Measurements from ENCODE around the gene NR3C1.

The NR3C1 gene

DNA sequence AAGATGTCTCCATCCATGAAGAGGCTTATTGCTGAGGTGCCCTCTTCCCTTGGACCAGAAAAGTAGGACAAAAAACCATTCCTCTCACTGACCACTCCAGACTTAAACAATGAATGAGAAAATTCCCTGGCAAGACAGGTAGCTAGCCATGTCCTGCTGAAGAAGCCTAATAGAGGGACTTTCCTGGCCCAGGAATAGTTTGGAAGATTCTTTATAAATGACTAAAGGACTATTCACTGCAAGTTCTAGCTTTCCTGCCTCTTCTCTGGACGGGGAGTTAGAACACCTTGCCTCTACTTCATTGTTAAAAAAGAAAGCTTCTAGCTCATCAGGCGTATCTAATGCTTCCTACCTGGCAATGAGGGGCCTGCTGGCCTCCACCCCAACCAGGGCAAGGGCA is 153.6 kb downstream of the NR3C1 start:
- DNase-seq, result no peak

DNA sequence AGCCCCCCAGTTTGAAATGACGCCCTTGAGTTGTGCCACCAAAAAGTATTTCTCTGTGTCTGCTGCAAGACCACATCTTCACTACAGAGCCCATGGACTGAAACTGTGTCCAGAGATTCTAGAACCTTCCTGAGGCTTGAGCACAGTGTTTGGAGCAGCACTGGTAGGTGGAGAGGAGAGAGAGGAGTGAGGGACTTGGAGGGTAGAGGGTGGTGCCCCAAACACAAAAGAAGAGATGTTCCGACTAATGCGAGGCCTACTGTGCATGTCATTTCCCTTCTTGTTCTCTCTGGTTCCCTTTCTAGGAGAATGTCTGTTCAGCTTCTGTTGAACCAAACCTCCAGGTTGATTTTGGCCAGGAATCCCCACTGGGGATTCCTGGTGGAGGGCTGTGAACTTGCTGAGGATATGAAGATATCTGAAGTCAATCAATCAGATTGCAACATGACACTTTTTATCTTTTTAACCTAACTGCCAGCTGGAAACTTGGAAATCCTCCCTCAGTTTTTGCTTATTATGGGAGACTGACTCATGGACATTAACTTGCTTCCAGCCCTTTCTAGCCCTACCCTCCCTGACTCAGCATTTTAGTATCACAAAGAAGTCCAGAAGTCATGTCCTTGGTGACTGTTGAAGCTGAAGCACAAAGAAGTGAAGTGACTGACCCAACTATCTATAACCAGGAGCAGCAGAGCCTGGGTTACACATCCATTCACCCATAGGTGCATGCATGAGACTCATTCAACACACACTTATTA is 154.5 kb downstream of the NR3C1 start:
- no peak for DNase-seq

DNA sequence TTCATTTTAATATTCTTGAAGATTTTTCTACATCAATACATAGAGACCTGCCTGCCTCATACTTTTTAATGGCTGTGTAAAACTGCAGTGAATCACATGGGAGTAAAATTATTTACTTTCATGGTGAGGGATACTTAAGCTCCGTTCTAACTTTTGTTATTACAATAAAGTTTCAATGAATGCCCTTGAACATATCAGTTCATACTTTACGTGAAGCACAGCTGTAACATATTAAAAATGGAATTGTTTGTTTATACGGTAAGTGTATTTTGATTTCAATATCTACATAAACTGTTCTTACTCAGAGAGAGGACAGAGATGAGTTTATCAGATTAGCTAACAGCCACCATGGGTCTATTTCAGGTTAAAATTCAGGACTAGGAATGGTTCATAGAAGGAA is 155.1 kb downstream of the NR3C1 start:
- DNase-seq, result no peak

DNA sequence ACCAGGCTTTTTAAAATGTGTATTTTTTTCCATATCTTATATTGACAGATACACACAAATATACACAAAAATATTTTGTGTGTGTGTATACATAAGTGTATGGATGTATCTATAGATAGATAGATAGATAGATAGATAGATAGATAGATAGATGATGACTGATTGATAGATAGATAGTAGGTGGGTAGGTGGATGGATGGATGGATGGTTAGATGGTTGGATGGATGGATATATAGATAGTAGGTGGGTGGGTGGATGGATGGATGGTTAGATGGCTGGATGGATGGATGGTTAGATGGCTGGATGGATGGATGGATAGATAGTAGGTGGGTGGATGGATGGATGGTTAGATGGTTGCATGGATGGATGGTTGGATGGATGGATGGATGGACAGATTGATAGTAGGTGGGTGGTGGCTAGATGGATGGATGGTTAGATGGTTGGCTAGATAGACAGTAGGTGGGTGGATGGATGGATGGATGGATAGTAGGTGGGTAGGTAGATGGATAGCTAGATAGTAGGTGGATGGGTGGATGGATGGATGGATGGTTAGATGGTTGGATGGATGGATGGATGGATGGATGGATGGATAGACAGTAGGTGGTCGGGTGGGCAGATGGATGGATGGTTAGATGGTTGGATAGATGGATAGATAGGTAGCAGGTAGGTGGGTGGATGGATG is 156.2 kb downstream of the NR3C1 start:
- no peak for DNase-seq

DNA sequence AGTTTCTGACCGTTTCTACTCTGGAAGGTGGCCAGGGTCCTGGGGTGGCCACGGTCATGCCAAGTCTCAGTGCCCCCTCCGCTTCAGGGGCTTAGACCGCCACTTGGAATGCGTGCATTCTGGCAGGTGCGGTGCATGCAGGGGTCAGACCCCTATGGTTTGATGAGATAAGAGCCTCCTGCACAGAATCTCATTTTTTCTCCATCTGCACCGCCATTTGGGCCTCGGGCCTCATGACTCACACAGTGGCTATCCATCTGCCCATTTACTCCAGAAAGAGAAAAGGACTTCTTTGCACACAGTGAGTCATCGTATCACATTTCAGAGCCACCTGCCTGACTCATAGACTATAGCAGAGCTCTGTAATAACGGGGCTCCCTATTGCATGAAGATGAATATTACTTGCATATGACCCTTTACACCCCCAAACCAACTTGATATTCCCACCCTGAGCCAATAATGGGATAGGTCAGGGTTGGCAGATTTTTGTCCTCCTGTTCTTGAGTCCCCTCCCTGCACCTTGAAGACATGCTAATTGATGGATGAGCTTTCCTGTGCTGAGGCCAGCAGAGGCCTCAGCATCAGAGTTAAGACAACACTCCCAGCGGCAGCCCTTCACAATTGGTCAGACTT is 157.4 kb downstream of the NR3C1 start:
- DNase-seq, result no peak

DNA sequence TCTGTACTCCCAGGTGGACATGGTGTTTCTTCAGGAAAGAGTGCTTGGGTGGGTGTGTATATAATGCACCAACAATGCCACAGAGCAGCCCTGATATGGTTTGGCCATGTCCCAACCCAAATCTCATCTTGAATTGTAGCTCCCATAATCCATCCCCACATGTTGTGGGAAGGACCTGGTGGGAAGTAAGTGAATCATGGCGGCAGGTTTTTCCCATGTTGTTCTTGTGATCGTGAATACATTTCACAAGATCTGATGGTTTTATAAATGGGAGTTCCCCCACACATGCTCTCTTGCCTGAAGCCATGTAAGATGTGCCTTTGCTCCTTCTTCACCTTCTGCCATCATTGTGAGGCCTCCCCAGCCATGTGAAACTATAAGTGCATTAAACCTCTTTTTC is 158.5 kb downstream of the NR3C1 start:
- DNase-seq, result no peak

DNA sequence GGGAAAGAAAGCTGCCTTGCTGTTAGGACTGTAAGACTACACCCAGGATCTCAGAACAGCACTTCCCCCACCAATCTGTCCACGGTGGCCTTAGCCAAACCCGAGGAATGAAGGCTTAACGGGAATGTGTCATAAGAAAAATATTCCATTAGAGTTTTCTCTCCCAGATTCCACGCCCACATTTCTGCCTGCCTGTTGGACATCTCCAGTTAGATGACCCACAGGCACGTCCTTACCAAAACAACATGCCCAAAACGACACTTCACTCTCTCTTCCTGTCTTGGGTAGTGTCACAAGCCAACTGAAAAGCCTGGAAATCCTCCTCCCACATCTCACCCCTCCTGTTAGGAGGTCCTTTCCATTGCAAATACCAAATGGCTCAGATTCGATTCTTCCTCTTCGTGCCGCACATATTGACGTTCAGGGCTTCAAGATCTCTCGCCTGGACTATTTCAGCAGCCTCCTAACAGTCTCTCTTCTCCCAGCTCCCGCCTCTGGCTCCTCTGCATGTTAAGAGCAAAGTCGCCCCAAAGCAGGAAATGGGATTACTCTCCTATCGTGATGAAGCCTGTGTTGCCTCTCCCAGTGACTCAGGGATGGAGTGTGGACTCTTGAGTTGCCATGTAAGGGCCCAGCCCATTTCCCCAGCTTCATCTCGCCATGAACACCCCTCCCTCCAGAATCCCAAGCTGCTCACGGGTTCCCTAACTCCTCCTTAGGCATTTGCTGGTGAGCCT is 159.3 kb downstream of the NR3C1 start:
- DNase-seq, result no peak

DNA sequence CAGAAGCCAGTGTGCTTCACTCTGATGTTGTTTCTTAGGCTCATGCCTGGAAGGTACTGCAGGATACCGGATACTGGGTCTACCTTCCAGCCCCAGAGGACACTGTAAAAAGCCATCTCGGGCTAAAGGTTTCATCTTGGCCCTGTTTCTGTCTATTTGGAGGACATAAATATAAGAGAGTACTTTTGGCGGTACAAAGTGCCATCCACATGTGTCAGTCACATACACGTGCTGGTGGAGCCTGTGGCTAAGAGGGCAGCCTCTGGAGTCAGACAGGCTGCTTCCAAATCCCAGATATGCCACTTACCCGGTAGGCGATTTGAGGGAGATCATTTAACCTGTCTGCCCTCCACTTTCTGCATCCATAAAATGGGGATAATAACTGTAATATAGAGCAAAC is 160.4 kb downstream of the NR3C1 start:
- DNase-seq, result no peak

DNA sequence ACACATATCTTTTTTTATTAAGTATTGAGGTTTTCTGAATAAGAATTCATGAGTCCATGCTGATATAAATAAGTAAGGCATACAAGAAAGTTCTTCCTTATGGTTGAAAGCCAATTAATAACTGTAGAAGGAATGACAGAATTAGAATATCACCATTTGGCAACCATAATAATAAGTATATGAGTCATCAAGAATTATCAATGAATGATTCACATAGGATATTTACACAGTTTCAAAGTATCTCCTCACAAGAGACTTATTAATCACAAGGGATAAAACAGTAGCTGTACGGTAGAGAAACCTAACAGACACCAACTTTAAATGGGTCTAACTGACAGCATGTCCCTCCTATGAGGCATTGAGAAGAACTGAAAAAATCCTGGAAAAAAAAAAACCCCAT is 161.6 kb downstream of the NR3C1 start:
- DNase-seq, result no peak

DNA sequence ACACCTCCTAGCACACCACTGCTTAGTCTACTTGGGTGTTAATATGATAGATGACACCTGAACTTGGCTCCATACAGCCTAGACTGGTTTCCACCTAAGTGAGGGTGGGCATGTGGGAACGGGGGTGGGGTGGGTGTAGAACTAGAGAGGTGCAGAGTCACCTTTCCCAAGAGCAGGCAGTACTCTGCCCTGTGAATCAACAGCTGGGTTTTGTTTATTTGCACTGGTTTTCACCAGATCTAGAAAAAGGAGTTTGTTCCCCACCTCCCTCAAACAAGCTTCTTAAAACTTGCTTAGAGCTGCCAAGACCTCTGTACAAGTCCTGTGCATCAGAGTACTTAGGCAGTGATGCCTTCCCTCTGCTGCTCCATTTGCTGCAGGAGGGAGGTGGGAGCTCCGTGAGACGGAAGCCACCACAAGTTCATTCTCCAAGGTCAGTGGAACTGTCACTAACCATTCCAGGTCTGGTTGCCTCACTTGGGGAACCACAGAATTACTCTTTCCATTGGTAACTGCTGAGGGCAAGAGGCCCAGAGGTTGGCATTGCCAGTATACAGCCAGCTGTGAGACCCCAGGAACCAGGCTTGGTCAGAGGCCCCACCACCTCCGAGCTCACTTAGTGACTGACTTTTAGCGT is 163.5 kb downstream of the NR3C1 start:
- DNase-seq, result no peak

DNA sequence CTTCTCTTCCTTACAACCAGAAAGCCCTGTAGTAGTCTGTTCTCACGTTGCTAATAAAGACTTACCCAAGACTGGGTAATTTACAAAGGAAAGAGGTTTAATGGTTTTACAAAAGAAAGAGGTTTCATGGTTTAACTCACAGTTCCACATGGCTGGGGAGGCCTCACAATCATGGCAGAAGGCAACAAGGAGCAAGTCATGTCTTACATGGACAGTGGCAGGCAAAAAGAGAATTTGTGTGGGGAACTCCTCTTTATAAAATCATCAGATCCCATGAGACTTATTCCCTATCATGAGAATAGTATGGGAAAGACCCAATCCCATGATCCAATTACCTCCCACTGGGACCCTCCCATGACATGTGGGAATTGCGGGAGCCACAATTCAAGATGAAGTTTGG is 164.9 kb downstream of the NR3C1 start:
- no peak for DNase-seq

DNA sequence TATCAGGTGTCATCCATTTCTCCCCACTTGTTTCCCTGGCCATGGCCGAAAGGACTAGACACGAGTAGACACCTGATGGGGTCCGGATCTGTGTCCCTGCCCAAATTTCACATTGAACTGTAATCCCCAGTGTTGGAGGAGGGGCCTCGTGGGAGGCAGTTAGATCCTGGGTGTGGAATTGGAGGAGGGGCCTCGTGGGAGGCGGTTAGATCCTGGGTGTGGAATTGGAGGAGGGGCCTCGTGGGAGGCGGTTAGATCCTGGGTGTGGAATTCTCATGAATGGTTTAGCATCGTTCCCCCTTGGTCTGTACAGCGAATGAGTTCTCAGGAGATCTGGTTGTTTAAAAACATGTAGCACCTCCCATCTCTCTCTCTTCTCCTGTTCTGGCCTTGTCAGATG is 165.8 kb downstream of the NR3C1 start:
- no peak for DNase-seq

DNA sequence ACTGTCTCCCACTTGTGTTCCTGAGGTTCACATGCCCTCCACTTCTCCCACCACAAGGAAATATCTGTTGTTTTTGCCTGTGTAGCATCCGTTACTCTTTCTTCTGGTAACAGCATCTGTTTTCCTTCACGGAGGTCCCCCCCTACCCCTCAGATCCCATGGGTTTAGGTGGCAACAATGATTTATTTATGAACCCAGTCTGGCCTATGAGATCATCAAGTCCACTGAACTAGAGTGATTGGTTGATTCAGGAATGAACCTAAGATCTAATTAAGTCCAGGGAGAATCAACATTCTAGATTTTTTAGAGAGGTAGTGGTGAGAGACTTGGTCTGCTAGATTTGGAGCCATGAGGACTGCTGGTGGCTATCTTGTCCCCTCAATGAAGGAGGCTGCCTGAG is 166.8 kb downstream of the NR3C1 start:
- DNase-seq, result no peak

DNA sequence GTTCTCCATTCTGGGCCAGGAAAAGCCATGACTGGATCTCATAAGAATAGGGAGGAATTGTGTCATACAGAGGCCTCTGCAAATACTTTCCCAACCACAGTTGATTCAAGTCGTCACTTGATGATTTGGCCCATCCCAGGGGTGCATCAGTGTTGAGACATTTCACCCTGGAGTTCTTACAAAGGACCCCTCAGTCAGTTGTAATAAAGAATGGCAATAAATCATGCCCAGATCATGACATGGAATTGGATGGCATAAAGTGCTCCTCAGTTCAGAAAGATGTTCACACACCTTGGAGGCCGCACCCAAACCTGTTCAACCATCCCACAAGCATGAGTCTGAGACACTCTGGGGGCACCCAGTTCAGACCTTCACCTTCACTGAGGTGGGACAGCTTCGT is 168.1 kb downstream of the NR3C1 start:
- no peak for DNase-seq

DNA sequence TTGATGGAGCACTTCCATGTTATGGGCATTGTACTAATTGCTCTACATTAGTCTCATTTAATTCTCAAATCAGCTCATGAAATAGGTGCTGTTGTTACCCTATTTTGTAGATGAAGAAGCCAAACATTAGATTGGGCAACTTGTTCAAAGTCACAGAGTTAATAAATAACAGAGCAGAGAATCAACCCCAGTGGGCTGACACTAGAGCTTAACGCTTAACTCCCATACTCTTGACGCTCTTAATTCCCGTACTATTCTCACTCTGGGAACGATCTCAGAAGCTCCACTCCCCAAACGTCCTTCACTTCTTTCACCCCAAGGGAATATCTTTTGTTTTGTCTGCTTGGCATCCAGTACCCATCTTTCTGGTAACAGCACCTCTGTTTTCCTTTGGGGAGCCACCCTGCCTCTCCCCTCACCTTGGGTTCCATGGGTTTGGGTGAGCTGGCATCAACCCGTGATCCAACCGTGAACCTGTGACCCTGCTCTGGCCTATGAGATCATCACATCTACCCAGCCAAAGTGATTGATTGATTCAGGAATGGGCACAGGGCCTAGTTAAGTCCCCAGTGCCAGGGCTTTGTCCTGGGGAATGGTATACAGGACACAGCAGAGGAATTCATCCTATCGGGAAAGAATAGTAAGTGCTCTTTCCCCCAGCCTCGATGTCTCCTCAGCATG is 169.2 kb downstream of the NR3C1 start:
- DNase-seq, result no peak

DNA sequence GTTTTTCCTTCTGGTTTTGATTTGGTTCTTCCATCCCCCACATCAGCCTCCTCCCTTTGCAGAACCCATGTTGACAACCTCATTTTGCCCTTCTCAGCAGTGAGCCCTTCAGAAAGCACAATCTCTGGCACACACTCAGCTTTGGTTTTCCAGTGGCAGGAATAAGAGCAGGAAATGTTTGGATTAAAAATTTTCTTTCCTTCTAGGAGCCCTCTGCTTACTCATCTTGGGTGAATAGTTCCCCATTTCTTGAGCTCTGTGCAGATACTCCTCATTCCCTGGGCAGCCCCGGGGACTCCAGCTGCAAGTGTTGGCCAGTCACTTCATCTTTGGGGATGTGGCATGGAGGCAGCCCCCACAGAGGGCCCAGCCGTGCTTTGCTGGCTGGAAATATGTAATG is 170.5 kb downstream of the NR3C1 start:
- no peak for DNase-seq

DNA sequence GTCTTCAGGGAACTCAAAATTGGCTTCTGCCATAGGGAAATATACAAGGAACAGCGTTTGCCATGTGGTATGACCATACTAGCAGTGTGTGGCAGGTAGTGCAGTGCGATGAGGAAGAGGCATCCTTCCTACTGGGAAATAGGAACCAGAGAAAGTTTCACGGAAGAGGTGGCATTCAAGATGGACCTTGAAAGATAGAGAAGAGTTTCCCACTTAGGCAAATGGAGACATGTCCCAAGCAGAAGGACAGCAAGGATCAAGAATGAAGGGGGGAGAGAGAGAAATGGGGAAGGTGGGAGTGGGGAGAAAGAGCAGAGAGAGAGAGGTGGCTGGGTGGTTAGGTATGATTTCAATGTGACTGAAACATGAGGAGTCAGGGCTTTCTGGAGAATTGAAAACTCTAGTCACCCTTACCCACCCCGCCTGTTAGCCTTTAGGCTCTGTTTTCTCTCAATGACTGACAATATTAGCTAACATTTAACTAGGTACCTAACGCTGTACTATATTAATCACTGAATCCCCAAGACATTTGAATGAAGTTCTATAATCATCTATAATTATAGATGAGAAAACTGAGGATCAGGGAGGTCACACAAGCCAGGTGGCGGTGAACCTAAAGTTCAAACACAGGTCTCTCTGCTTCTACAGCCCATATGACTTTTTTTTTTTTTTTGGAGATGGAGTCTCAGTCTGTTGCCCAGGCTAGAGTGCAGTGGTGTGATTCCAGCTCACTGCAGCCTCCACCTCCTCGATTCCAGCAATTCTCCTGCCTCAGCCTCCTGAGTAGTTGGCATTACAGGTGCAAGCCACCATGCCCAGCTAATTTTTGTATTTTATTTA is 171.3 kb downstream of the NR3C1 start:
- DNase-seq, result no peak

DNA sequence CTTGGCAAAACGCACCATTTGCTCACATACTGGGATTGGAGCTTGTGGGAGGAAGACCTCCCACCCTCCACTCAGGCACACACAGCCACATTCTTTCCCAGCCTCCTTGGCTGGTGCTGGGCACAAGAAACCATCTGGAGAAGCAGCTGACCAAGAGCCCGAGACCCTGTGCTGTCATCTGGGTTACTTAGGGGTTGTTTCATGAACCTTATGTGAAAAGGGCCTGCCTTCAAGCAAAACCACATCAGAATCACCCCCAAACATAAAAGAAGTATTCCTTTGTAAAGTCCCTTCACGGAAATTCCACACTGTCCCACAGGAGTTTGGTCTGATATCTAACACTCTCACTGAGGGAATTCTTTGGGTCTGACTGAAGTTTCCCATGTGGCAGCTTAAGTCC is 172.1 kb downstream of the NR3C1 start:
- DNase-seq, result no peak

DNA sequence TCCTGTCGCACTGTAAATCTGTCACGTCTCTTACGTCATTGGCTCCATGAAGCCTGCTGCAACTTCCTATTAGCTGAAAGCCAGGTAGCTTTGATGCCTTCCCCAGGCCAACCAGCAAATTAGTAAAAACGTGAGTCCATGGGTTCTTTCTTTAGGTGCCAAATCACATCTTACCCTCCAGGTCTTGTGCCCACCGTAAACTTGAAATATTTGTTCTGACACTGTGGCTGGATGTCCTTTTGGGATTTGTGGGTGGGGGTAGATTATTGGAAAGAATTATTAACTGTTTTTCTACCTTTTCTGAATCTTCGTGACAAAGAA is 172.8 kb downstream of the NR3C1 start:
- no peak for DNase-seq

DNA sequence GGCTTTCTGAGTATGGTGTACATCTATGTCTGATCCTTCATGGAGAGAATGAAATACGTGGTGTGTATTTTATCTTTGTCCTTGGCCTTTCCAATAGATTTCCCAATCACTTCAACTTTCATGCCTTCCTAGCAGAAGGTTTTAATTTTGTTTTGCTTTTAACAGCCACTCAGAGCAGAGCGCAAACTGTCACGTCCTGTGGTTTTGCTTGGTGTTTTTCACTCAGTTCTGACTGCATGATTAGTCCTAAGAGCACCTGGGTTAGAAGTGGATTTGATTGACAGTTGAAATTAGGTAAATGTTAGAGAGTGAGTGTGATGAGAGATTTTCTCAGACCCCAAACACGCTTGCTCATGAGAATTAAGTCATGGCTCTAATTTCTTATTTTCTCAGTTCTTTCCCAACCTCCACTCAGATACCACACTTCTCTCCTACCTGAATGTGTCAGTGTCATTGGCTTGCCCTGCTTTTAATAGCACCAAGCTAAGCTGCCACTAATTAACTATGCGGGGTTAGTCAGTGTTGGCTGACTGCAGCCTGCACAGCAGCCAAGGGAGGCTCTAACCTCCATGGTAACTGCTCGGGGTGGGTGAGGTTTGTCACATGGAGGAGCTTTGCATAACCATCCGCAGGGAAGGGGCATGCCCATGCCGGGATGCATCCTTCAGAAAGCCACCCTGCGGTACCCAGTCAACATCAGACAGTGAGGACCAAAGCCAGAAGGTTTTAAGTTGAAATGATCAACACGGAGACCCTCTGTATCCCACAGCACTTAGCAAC is 173.4 kb downstream of the NR3C1 start:
- no peak for DNase-seq

DNA sequence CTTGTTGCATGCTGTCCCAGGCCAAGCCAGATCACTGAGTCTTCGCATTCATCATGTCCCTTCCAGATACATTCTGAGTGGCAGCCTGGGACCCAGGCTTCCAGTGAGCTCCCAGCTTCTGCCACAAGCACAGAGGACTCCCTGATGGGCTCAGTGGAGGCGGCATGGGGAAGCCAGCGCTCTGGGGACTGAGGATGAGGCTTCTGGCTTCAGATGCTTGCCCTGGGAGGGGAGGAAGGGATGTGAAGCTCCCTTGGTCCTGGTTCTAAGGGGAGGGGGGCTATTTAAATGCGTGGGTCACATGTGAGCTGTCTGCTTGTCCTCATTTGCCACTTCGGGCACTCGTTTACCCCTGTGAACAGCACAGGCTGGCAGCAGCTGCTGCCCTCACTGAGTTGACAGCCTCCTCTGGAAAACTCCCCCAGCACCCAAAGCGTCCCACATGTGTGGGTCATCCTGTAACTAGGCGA is 174.0 kb downstream of the NR3C1 start:
- no peak for DNase-seq
